CD4-positive, alpha-beta memory T cell (primary cell): ENCODE data around the gene IP6K2. TPM values are rescaled to one million over a fixed set of nuclear protein-coding genes. Genes with fewer than 3 reads are reported as not detected.
"Not testable (repeated sequence)": the region's sequence is repeated elsewhere in the genome, so short reads cannot be mapped to it uniquely, and the experiment has no call there.

Experiments used
- CTCF ChIA-PET: fragments of 350-600 bp; sonication (Branson Sonifier 250); formaldehyde crosslinking; loops from one replicate; lab custom pipeline; 2021; ENCODE audit warnings: inconsistent platforms; ENCODE audit not compliant: partially characterized antibody; lab: Charles Lee
- POLR2A ChIA-PET: fragments of 350-600 bp; sonication (Branson Sonifier 250); formaldehyde crosslinking; loops from one replicate; lab custom pipeline; 2021; ENCODE audit not compliant: partially characterized antibody; lab: Charles Lee
- DNase-seq, 5 donors: peaks; one replicate each; pipeline versions ENCODE4 v3.0.0 to v3.0.0-alpha.2; 2020 to 2022; ENCODE audit warnings: mixed read lengths in 1 of 5
- H3K27ac ChIP-seq: one replicate; pipeline ENCODE4 v1.7.0; 2013; ENCODE audit warnings: low read depth, low read length
- H3K27me3 ChIP-seq: 2 replicates; pipeline ENCODE4 v1.7.0; 2013; ENCODE audit warnings: mild to moderate bottlenecking, low read length, moderate library complexity; ENCODE audit not compliant: insufficient read depth
- H3K36me3 ChIP-seq: 2 replicates; pipeline ENCODE4 v1.7.0; 2013; ENCODE audit warnings: mild to moderate bottlenecking, low read length, moderate library complexity; ENCODE audit not compliant: insufficient read depth
- H3K4me1 ChIP-seq: 2 replicates; pipeline ENCODE4 v1.7.0; 2013; ENCODE audit warnings: mild to moderate bottlenecking, low read length, moderate library complexity; ENCODE audit not compliant: insufficient read depth
- H3K4me3 ChIP-seq, 2 donors: one replicate each; pipeline ENCODE4 v1.7.0; 2013; ENCODE audit warnings: low read length in 2 of 2, mild to moderate bottlenecking in 1 of 2
- H3K9me3 ChIP-seq, 2 donors: one replicate each; pipeline ENCODE4 v1.7.0; 2013; ENCODE audit warnings: low read length in 2 of 2, control low read depth in 1 of 2; ENCODE audit not compliant: control insufficient read depth in 1 of 2
- H3K27ac Mint-ChIP-seq, 7 donors: one replicate each; pipeline ENCODE4 v1.8.0; 2020 to 2021; ENCODE audit warnings: mixed read lengths in 7 of 7, mild to moderate bottlenecking in 6 of 7, inconsistent platforms in 3 of 7, moderate library complexity in 3 of 7
- H3K27me3 Mint-ChIP-seq, 2 donors: one replicate each; pipeline ENCODE4 v1.8.0; 2020 to 2021; ENCODE audit warnings: mixed read lengths in 2 of 2
- H3K36me3 Mint-ChIP-seq, 2 donors: one replicate each; pipeline ENCODE4 v1.8.0; 2020 to 2021; ENCODE audit warnings: mixed read lengths in 2 of 2, inconsistent platforms in 1 of 2, mild to moderate bottlenecking in 1 of 2
- H3K4me1 Mint-ChIP-seq, 4 donors: one replicate each; pipeline ENCODE4 v1.8.0; 2020 to 2021; ENCODE audit warnings: mixed read lengths in 4 of 4, mild to moderate bottlenecking in 1 of 4
- H3K4me3 Mint-ChIP-seq, 8 donors: one replicate each; pipeline ENCODE4 v1.8.0; 2020 to 2021; ENCODE audit warnings: mixed read lengths in 8 of 8, mild to moderate bottlenecking in 7 of 8, moderate library complexity in 6 of 8, inconsistent platforms in 3 of 8
- H3K9me3 Mint-ChIP-seq, 8 donors: one replicate each; pipeline ENCODE4 v1.8.0; 2020 to 2021; ENCODE audit warnings: mixed read lengths in 8 of 8, mild to moderate bottlenecking in 5 of 8, inconsistent platforms in 3 of 8, moderate library complexity in 1 of 8
- intact Hi-C: fragments of 100-400 bp; cut with micrococcal nuclease; formaldehyde crosslinking; loops from one replicate; pipeline ENCODE4 v1.15.1; 2023
- polyA plus RNA-seq, 2 donors: library from polyadenylated mRNA; unstranded; fragments of 300-500 nt; fragmentation: Illumina TruSeq; gene quantifications; one replicate each; pipeline ENCODE4 v1.2.3, GENCODE V29; 2021
- total RNA-seq, 2 experiments: library from RNA; stranded (reverse); gene quantifications; one replicate each; pipeline ENCODE4 v1.2.3, GENCODE V29; 2021

The IP6K2 gene
- total and polyA plus RNA-seq, 4 experiments from 2014 or later: 49.4 to 91.8 (median 67.4) TPM

- H3K4me3 ChIP-seq, H3K27ac Mint-ChIP-seq, H3K9me3 Mint-ChIP-seq, H3K27me3 ChIP-seq, H3K27me3 Mint-ChIP-seq, CTCF ChIA-PET, H3K36me3 ChIP-seq, intact Hi-C loops, DNase-seq, H3K4me1 Mint-ChIP-seq, H3K9me3 ChIP-seq, H3K4me3 Mint-ChIP-seq, H3K27ac ChIP-seq, H3K36me3 Mint-ChIP-seq, H3K4me1 ChIP-seq, POLR2A ChIA-PET: not testable (repeated sequence)
Observed at GRCh38 chr3:48733752-48734518, 16.9 kb upstream of the IP6K2 start.

DNA sequence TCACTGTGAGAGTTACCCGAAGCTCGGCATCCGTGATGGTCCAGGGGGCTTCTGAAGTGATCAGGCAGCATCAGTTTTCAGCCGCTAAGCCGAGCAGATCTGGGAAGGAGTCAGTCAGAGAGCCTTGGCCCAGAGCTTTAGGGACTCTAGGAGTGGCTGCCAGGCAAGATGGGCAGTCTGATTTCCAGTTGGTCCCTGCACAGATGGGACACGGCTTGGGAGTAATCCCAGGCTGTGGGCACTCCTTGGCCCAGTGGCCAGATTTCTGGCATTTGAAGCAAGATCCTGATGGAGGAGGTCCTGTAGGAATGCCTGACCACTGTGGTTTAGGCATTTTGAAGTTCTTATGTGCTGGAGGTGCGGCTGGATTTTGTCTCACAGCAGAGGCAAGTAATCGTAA lies 10.5 kb upstream of the IP6K2 start:
- Histone ChIP-seq H3K4me3 (no peak overlapping the region), H3K36me3 (no peaks in the 10 kb centered on the region), H3K27ac (no peak overlapping the region), H3K4me1 (no peaks in the 10 kb centered on the region), H3K27me3 (no peaks in the 10 kb centered on the region), H3K9me3 (no peaks in the 10 kb centered on the region)
- no peak for DNase-seq
- Mint-ChIP-seq H3K4me1 (no peaks in the 10 kb centered on the region), H3K4me3 (no peak overlapping the region), H3K27me3 (no peaks in the 10 kb centered on the region), H3K36me3 (no peaks in the 10 kb centered on the region), H3K9me3 (no peaks in the 10 kb centered on the region), H3K27ac (no peak overlapping the region)
- ChIA-PET CTCF (interaction anchor here (0.6 kb wide), 1 partner anchor 361 kb away, joined by 3 read pairs; no protein-coding TSS in a partner anchor), POLR2A (no interaction called here)
- intact Hi-C loops: no loop called here

GRCh38 chr3:48725185-48725855 lies 8.3 kb upstream of the IP6K2 start:
- H3K36me3 ChIP-seq, DNase-seq, H3K9me3 ChIP-seq, H3K9me3 Mint-ChIP-seq, intact Hi-C loops, H3K27me3 Mint-ChIP-seq, H3K4me3 Mint-ChIP-seq, H3K4me3 ChIP-seq, H3K4me1 Mint-ChIP-seq, H3K36me3 Mint-ChIP-seq, H3K27me3 ChIP-seq, H3K4me1 ChIP-seq, POLR2A ChIA-PET, H3K27ac ChIP-seq, H3K27ac Mint-ChIP-seq: not testable (repeated sequence)
- CTCF ChIA-PET: interaction anchor here (1.3 kb wide), 1 partner anchor 15 kb away, joined by 5 read pairs; no protein-coding TSS in a partner anchor

GRCh38 chr3:48723725-48724124 lies 6.7 kb upstream of the IP6K2 start:
- no peaks in the 10 kb centered on the region for H3K4me1 Mint-ChIP-seq
- no peak overlapping the region for H3K4me3 ChIP-seq
- no peaks in the 10 kb centered on the region for H3K36me3 Mint-ChIP-seq
- H3K9me3 ChIP-seq: no peaks in the 10 kb centered on the region
- CTCF ChIA-PET: no interaction called here
- H3K27ac ChIP-seq: no peak overlapping the region
- no peaks in the 10 kb centered on the region for H3K4me1 ChIP-seq
- H3K36me3 ChIP-seq: no peaks in the 10 kb centered on the region
- no peak overlapping the region for H3K27ac Mint-ChIP-seq
- DNase-seq: no peak
- H3K9me3 Mint-ChIP-seq: no peaks in the 10 kb centered on the region
- no peak overlapping the region for H3K4me3 Mint-ChIP-seq
- intact Hi-C loops: no loop called here
- H3K27me3 ChIP-seq: no peaks in the 10 kb centered on the region
- POLR2A ChIA-PET: no interaction called here
- no peaks in the 10 kb centered on the region for H3K27me3 Mint-ChIP-seq

- H3K4me1 ChIP-seq, intact Hi-C loops, H3K9me3 Mint-ChIP-seq: not testable (repeated sequence)
Observed at GRCh38 chr3:48723293-48723692, 6.3 kb upstream of the IP6K2 start.

GRCh38 chr3:48716508-48716981 lies 476 bp downstream of the IP6K2 start:
- Mint-ChIP-seq H3K36me3 (peaks cover 12 to 36% of the 10 kb centered on the region in 2 donors), H3K4me3 (peak overlapping the region; percentile 98 to 100 (median 99)), H3K27me3 (no peaks in the 10 kb centered on the region), H3K4me1 (peaks cover 31 to 55% (median 41%) of the 10 kb centered on the region in 4 donors), H3K27ac (peak overlapping the region; percentile 88 to 99 (median 99)), H3K9me3 (no peaks in the 10 kb centered on the region)
- H3K27ac ChIP-seq: peak overlapping the region; percentile 91
- H3K4me3 ChIP-seq: peak overlapping the region; percentile 90 to 98
- no peaks in the 10 kb centered on the region for H3K9me3 ChIP-seq
- intact Hi-C loops: loop anchor here (2.0 to 5.0 kb wide), 3 partner anchors 14 to 181 kb away; partner anchors contain the start of genes PRKAR2A and SLC25A20
- no peaks in the 10 kb centered on the region for H3K27me3 ChIP-seq
- H3K36me3 ChIP-seq: peaks cover 4% of the 10 kb centered on the region
- peaks cover 49% of the 10 kb centered on the region for H3K4me1 ChIP-seq
- CTCF ChIA-PET: interaction anchor here (0.7 to 3.5 kb wide), 7 partner anchors 8 to 291 kb away, joined by 3 to 11 read pairs (median 4); partner anchors contain the start of genes NCKIPSD and WDR6
- DNase-seq: peak; percentile 24 to 46 (median 34)
- POLR2A ChIA-PET: interaction anchor here (0.6 to 2.8 kb wide), 25 partner anchors 8 to 1223 kb away, joined by 3 to 15 read pairs (median 5); partner anchors contain the start of genes ARIH2, CELSR3, IMPDH2 and NCKIPSD

More at GRCh38 chr3:48723293-48723692, 6.3 kb upstream of the IP6K2 start:
- H3K4me1 Mint-ChIP-seq, H3K4me3 Mint-ChIP-seq, H3K4me3 ChIP-seq, DNase-seq, POLR2A ChIA-PET, H3K36me3 ChIP-seq, H3K27ac Mint-ChIP-seq, H3K27me3 ChIP-seq, CTCF ChIA-PET, H3K27me3 Mint-ChIP-seq, H3K27ac ChIP-seq, H3K36me3 Mint-ChIP-seq, H3K9me3 ChIP-seq: not testable (repeated sequence)
